Keratinocyte (primary cell): ENCODE results near the gene CD3E. TPM values are rescaled to one million over a fixed set of nuclear protein-coding genes. Genes with fewer than 3 reads are reported as not detected.

Experiments
- DNase-seq: peaks from one replicate; pipeline ENCODE4 v3.0.0-alpha.2; 2011; ENCODE audit warnings: low read depth, missing footprints, low spot score
- FAIRE-seq: peaks from 2 replicates; lab custom pipeline; 2011; peaks lifted over from hg19 to GRCh38; lab: Jason Lieb, UNC
- H2AFZ ChIP-seq: 2 replicates; pipeline ENCODE4 v1.6.0; 2012; ENCODE audit warnings: low read length, control low read depth, inconsistent platforms; ENCODE audit not compliant: control insufficient read depth
- H3K27ac ChIP-seq: 2 replicates; pipeline ENCODE4 v1.5.1; 2011; ENCODE audit warnings: low read length; ENCODE audit not compliant: control insufficient read depth, insufficient read depth
- H3K27me3 ChIP-seq: 3 replicates; pipeline ENCODE4 v1.6.0; 2011; ENCODE audit warnings: low read length; ENCODE audit not compliant: control insufficient read depth, insufficient read depth; ENCODE audit errors: extremely low read depth
- H3K36me3 ChIP-seq, 2 experiments: 2 replicates in 1 of 2; 3 replicates in 1 of 2; pipeline ENCODE4 v1.5.1; 2011; ENCODE audit warnings: low read length in 2 of 2, mild to moderate bottlenecking in 1 of 2; ENCODE audit not compliant: control insufficient read depth in 2 of 2, insufficient read depth in 2 of 2; ENCODE audit errors: extremely low read depth in 1 of 2
- H3K4me1 ChIP-seq: 3 replicates; pipeline ENCODE4 v1.5.1; 2011; ENCODE audit warnings: low read length; ENCODE audit not compliant: control insufficient read depth, insufficient read depth; ENCODE audit errors: extremely low read depth
- H3K4me2 ChIP-seq: 3 replicates; pipeline ENCODE4 v1.6.0; 2011; ENCODE audit warnings: low read depth, low read length; ENCODE audit not compliant: control insufficient read depth, insufficient read depth; ENCODE audit errors: extremely low read depth
- H3K4me3 ChIP-seq, 3 experiments: fragments of 200-600 bp in 1 of 3; sonication (generic) in 1 of 3; 2 replicates in 2 of 3; 3 replicates in 1 of 3; pipeline ENCODE4 v1.5.1; 2011 to 2016; ENCODE audit warnings: low read length in 3 of 3, mild to moderate bottlenecking in 3 of 3, control low read depth in 2 of 3, inconsistent platforms in 1 of 3, low read depth in 1 of 3, mixed read lengths in 1 of 3, mixed run types in 1 of 3, moderate library complexity in 1 of 3; ENCODE audit not compliant: control insufficient read depth in 2 of 3, insufficient read depth in 2 of 3; ENCODE audit errors: extremely low read depth in 1 of 3
- H3K79me2 ChIP-seq: 2 replicates; pipeline ENCODE4 v1.6.0; 2012; ENCODE audit warnings: low read length; ENCODE audit not compliant: control insufficient read depth, insufficient read depth
- H3K9ac ChIP-seq: 3 replicates; pipeline ENCODE4 v1.6.0; 2011; ENCODE audit warnings: low read length; ENCODE audit not compliant: control insufficient read depth, insufficient read depth; ENCODE audit errors: extremely low read depth
- H3K9me1 ChIP-seq: 3 replicates; pipeline ENCODE4 v1.6.0; 2011; ENCODE audit warnings: low read length; ENCODE audit not compliant: control insufficient read depth, insufficient read depth; ENCODE audit errors: extremely low read depth
- H3K9me3 ChIP-seq: 2 replicates; pipeline ENCODE4 v1.5.1; 2012; ENCODE audit warnings: low read depth, low read length; ENCODE audit not compliant: control insufficient read depth
- H4K20me1 ChIP-seq: 3 replicates; pipeline ENCODE4 v1.6.0; 2011; ENCODE audit warnings: low read length; ENCODE audit not compliant: control insufficient read depth, insufficient read depth; ENCODE audit errors: extremely low read depth
- EZH2 ChIP-seq: IDR thresholded peaks from one replicate; pipeline ENCODE4 v1.6.1; 2012; ENCODE audit warnings: inconsistent platforms, mild to moderate bottlenecking, low read length, moderate library complexity
- dilution Hi-C: fragments of 300-500 bp; cut with MboI; formaldehyde crosslinking; loops from one replicate; pipeline ENCODE4 v1.7.0; 2020; ENCODE audit warnings: low sequenced_read_pairs; ENCODE audit not compliant: extremely low pct_ligation_motif_present
- polyA plus RNA-seq, 5 experiments: library from polyadenylated mRNA; depleted of rRNA in 3 of 5; stranded (reverse) in 3 of 5; stranded (forward) in 1 of 5; unstranded in 1 of 5; fragments of >200 nt; gene quantifications; 1 replicate in 1 of 5; 2 replicates in 3 of 5; 3 replicates in 1 of 5; pipeline versions ENCODE4 v1.2.1 to v1.2.3, GENCODE V29; 2011 to 2012; ENCODE audit warnings: missing spikeins in 2 of 5, low read depth in 1 of 5, low replicate concordance in 1 of 5
- TF ChIP-seq, protein P1 (sequence below), 3 experiments: IDR thresholded peaks in 1 of 3; conservative IDR thresholded peaks in 1 of 3; optimal IDR thresholded peaks in 1 of 3; 2 replicates in 2 of 3; 3 replicates in 1 of 3; pipeline versions ENCODE3 to v1.5.1; 2011; ENCODE audit warnings: low read length in 3 of 3, mild to moderate bottlenecking in 3 of 3, moderate library complexity in 2 of 3, control low read depth in 1 of 3, inconsistent platforms in 1 of 3; ENCODE audit not compliant: insufficient read depth in 2 of 3; ENCODE audit errors: extremely low read depth in 1 of 3

Gene CD3E
- polyA plus RNA-seq, 1 donor (not counting 4 experiments of a cell fraction or from before 2014, with no cell fraction given), result not detected

DNA sequence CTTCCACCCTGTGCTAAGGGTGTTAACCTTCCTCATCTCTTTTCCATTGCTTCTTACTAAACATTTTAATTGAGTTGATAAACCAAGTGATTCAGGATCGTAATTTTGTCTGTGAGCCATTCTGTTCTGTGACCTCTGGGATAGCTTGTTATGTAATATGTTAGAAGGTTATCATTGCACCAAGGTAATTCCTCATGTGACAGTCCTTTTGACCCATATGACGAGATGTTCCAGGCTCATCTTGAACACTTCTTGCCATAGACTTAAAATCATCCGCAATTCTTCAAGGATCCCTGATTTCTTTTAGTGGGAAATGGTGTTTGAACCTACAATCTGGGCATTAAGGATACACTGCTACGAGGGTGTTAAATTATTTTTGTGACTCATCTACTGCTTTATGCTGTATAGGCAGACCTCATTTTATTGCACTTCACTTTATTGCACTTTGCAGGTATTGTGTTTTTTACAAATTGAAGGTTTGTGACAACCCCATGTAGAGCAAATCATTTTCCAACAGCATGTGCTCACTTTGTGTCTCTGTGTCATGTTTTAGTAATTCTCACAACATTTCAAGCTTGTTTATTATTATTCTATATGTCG, 21.4 kb upstream of the CD3E start:
- no peak overlapping the region for H3K4me2 ChIP-seq
- TF ChIP-seq EZH2, result no peak
- TF ChIP-seq, protein P1, sequence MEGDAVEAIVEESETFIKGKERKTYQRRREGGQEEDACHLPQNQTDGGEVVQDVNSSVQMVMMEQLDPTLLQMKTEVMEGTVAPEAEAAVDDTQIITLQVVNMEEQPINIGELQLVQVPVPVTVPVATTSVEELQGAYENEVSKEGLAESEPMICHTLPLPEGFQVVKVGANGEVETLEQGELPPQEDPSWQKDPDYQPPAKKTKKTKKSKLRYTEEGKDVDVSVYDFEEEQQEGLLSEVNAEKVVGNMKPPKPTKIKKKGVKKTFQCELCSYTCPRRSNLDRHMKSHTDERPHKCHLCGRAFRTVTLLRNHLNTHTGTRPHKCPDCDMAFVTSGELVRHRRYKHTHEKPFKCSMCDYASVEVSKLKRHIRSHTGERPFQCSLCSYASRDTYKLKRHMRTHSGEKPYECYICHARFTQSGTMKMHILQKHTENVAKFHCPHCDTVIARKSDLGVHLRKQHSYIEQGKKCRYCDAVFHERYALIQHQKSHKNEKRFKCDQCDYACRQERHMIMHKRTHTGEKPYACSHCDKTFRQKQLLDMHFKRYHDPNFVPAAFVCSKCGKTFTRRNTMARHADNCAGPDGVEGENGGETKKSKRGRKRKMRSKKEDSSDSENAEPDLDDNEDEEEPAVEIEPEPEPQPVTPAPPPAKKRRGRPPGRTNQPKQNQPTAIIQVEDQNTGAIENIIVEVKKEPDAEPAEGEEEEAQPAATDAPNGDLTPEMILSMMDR (optimal IDR thresholded peaks at IDR 0.05 in 1 of 3, IDR thresholded peaks at IDR 0.05 in 1 of 3, conservative IDR thresholded peaks at IDR 0.05 in 1 of 3; ENCODE audit: extremely low read depth in 1 of 3, insufficient read depth in 2 of 3, low read length in 3 of 3), result no peak
- no peaks in the 10 kb centered on the region for H3K27me3 ChIP-seq
- no peak overlapping the region for H3K4me3 ChIP-seq
- peaks cover 22% of the 10 kb centered on the region for H3K4me1 ChIP-seq
- H3K9me3 ChIP-seq, result no peaks in the 10 kb centered on the region
- no peaks in the 10 kb centered on the region for H3K79me2 ChIP-seq
- H3K27ac ChIP-seq, result no peak overlapping the region
- no peak overlapping the region for H3K9ac ChIP-seq
- no peaks in the 10 kb centered on the region for H3K36me3 ChIP-seq
- DNase-seq, result no peak
- dilution Hi-C loops, result no loop called here
- H3K9me1 ChIP-seq, result no peaks in the 10 kb centered on the region
- H2AFZ ChIP-seq, result peak overlapping the region; percentile 46
- no peak for FAIRE-seq
- no peaks in the 10 kb centered on the region for H4K20me1 ChIP-seq

GRCh38 chr11:118283756-118284350, 20.7 kb upstream of the CD3E start:
- Histone ChIP-seq H3K9me3 (no peaks in the 10 kb centered on the region), H3K27ac (no peak overlapping the region), H3K9me1 (no peaks in the 10 kb centered on the region), H3K27me3 (no peaks in the 10 kb centered on the region), H4K20me1 (no peaks in the 10 kb centered on the region), H3K4me1 (peaks cover 21% of the 10 kb centered on the region), H3K9ac (no peak overlapping the region), H3K4me3 (no peak overlapping the region), H3K79me2 (no peaks in the 10 kb centered on the region), H2AFZ (peak overlapping the region; percentile 46), H3K4me2 (no peak overlapping the region), H3K36me3 (no peaks in the 10 kb centered on the region)
- FAIRE-seq (no peak), DNase-seq (no peak)
- TF ChIP-seq, protein P1 (optimal IDR thresholded peaks at IDR 0.05 in 1 of 3, IDR thresholded peaks at IDR 0.05 in 1 of 3, conservative IDR thresholded peaks at IDR 0.05 in 1 of 3; ENCODE audit: extremely low read depth in 1 of 3, insufficient read depth in 2 of 3, low read length in 3 of 3), result no peak
- no peak for TF ChIP-seq EZH2
- dilution Hi-C loops, result no loop called here
